Measurements from ENCODE around the gene ANXA3. TPM values are rescaled to one million over a fixed set of nuclear protein-coding genes. Genes with fewer than 3 reads are reported as not detected.

The ANXA3 gene
- total RNA-seq, 1 experiment from 2014 or later = 12.0 TPM

GRCh38 chr4:78584863-78585547 is 33.4 kb downstream of the ANXA3 start (continued):
- TF ChIP-seq ZNF425 (CRISPR knock-in tag; conservative IDR thresholded peaks at IDR 0.05) = no peak
- no peak for TF ChIP-seq NFYB (CRISPR knock-in tag; conservative IDR thresholded peaks at IDR 0.05; ENCODE audit: low read depth)
- no peak for TF ChIP-seq ELF4 (CRISPR knock-in tag; IDR thresholded peaks at IDR 0.05; ENCODE audit: low read depth)
- TF ChIP-seq TCF7 (CRISPR knock-in tag; IDR thresholded peaks at IDR 0.05; ENCODE audit: low read depth) = no peak
- TF ChIP-seq OVOL2 (CRISPR knock-in tag; IDR thresholded peaks at IDR 0.05; ENCODE audit: borderline replicate concordance) = no peak
- TF ChIP-seq ZNF532 (CRISPR knock-in tag; IDR thresholded peaks at IDR 0.05; ENCODE audit: borderline replicate concordance) = no peak
- no peak for TF ChIP-seq ZMAT4 (CRISPR knock-in tag; IDR thresholded peaks at IDR 0.05)

GRCh38 chr4:78585633-78586032 is 34.1 kb downstream of the ANXA3 start:
- Mint-ChIP-seq H3K9me3 (no peaks in the 10 kb centered on the region), H3K27me3 (ENCODE audit: low read depth) (no peaks in the 10 kb centered on the region), H3K27ac (no peak overlapping the region), H3K4me1 (peaks cover 4% of the 10 kb centered on the region), H3K36me3 (no peaks in the 10 kb centered on the region; the same call in 1 of the 2 replicates), H3K4me3 (no peak overlapping the region)
- ChIA-PET POLR2A (no interaction called here), CTCF (no interaction called here)
- TF ChIP-seq TP53 (CRISPR knock-in tag; IDR thresholded peaks at IDR 0.05) (no peak), ZNF121 (CRISPR knock-in tag; IDR thresholded peaks at IDR 0.05) (no peak), SOX15 (CRISPR knock-in tag; IDR thresholded peaks at IDR 0.05) (no peak), JUN (CRISPR knock-in tag; IDR thresholded peaks at IDR 0.05) (no peak), HMGXB4 (CRISPR knock-in tag; IDR thresholded peaks at IDR 0.05) (no peak), RELA (CRISPR knock-in tag; IDR thresholded peaks at IDR 0.05; ENCODE audit: borderline replicate concordance) (no peak), FOXK1 (CRISPR knock-in tag; IDR thresholded peaks at IDR 0.05) (no peak), ERG (CRISPR knock-in tag; IDR thresholded peaks at IDR 0.05) (no peak), EMX1 (CRISPR knock-in tag; IDR thresholded peaks at IDR 0.05) (no peak), FOXJ3 (CRISPR knock-in tag; IDR thresholded peaks at IDR 0.05; ENCODE audit: borderline replicate concordance) (no peak), ZNF317 (CRISPR knock-in tag; IDR thresholded peaks at IDR 0.05; ENCODE audit: borderline replicate concordance, low read depth) (no peak), ESRRA (CRISPR knock-in tag; IDR thresholded peaks at IDR 0.05; ENCODE audit: borderline replicate concordance) (no peak), NR3C1 (CRISPR knock-in tag; conservative IDR thresholded peaks at IDR 0.05; ENCODE audit: low read depth) (no peak), NFYB (CRISPR knock-in tag; conservative IDR thresholded peaks at IDR 0.05; ENCODE audit: low read depth) (no peak), PRDM15 (CRISPR knock-in tag; IDR thresholded peaks at IDR 0.05) (no peak), NFATC4 (CRISPR knock-in tag; IDR thresholded peaks at IDR 0.05) (no peak), TEAD1 (CRISPR knock-in tag; IDR thresholded peaks at IDR 0.05) (no peak)
- DNase-seq (ENCODE audit: low spot score) (no peak), ATAC-seq (no peak)
